IPS-18c (cell line): ENCODE data around the gene FN3K.
A peak's percentile ranks its signal among the peaks of the same experiment; 100 is the strongest.

Source experiments
- H3K4me3 ChIP-seq: 2 replicates; pipeline ENCODE4 v1.7.0; 2013; ENCODE audit warnings: low read depth, mild to moderate bottlenecking, low read length, moderate library complexity; ENCODE audit not compliant: insufficient read depth
- H3K9me3 ChIP-seq: one replicate; pipeline ENCODE4 v1.6.1; 2013; ENCODE audit warnings: mild to moderate bottlenecking, low read length, moderate library complexity; ENCODE audit not compliant: control insufficient read depth, insufficient read depth

FN3K gene

DNA sequence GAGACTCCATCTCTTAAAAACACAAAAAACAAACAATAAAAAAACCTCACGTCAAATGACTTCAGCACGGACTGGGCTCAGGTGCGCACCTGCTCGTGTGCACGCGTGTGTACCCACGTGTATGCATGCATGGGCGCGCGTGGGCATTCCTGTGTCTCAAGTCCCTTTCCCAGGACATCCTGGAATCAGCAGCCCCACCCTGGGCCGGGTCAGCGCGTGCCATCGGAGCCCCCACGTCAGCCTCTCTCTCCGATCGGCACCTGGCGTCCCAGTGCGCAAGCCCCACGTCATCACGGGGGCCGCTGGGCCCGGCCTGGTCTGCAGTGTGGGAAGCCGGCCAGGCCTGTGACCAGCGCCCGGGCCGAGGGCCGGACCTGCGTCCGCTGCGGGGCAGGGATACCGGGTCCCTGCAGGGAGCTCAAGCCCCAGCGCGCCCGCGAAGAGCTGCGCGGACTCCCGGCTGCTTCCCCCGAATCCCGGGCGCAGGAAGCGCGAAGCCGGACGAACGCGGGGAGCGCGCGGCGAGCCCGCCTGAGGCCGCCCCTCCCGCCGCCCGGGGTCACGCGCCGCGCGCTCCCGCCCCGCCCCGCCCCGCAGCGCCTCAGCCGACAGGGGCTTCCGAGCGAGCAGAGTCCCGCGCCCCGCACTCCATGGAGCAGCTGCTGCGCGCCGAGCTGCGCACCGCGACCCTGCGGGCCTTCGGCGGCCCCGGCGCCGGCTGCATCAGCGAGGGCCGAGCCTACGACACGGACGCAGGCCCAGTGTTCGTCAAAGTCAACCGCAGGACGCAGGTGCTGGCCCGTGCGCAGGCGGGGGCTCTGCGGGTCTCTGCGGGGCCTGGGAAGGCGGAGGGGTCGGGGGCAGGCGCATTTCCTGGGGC lies at the start of gene FN3K:
FN3K (plus strand) TSS at position 629 of the 880 bp plus-strand sequence; CDS start at position 651, 22 bp downstream.
- Histone ChIP-seq H3K9me3 (no peaks in the 10 kb centered on the region), H3K4me3 (peak within 1 kb of the TSS; percentile 67)

DNA sequence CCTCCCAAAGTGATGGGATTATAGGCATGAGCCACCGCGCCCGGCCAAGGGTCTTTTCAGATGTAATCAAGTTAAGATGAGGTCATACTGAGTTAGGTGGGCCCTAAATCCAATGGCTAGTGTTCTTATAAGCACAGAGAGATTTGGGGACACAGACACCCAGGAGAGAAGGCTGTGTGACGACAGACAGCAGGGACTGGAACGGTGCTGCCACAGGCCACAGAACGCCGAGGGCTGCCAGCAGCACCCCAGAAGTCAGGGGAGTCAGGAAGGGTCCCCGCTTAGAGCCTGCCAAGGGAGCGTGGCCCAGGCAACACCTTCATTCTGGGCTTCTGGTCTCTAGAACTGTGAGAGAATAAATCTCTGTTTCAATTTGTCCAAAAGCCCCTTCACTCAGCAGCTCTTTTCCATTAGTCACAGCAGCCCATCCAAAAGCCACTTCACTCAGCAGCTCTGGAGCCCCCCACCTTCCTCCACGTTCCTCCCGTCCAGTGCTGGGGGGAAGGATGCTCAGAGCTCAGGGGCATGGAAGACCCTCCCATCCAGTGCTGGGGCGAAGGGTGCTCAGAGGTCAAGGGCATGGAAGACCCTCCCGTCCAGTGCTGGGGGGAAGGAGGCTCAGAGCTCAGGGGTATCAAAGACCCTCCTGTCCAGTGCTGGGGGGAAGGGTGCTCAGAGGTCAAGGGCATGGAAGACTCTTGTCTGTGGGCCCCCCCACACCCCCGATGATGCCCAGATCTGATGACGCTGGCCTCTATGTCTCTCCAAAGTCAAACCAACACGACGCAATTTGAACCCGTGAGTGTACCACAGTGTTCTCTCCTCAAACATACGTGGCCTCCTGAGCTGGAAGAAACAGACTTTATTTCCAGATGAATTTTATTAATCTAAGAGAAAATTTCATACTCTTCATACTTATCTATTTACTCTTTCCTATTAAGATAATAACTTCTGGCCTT lies 48.8 kb upstream of the FN3K start:
- Histone ChIP-seq H3K4me3 (no peak overlapping the region), H3K9me3 (no peaks in the 10 kb centered on the region)

GRCh38 chr17:82687375-82687861 lies 48.0 kb upstream of the FN3K start:
- no peak overlapping the region for H3K4me3 ChIP-seq
- H3K9me3 ChIP-seq: no peaks in the 10 kb centered on the region

- Histone ChIP-seq H3K4me3 (no peak overlapping the region), H3K9me3 (no peaks in the 10 kb centered on the region)
These were observed 47.5 kb upstream of the FN3K start for GRCh38 chr17:82687871-82688270.

DNA sequence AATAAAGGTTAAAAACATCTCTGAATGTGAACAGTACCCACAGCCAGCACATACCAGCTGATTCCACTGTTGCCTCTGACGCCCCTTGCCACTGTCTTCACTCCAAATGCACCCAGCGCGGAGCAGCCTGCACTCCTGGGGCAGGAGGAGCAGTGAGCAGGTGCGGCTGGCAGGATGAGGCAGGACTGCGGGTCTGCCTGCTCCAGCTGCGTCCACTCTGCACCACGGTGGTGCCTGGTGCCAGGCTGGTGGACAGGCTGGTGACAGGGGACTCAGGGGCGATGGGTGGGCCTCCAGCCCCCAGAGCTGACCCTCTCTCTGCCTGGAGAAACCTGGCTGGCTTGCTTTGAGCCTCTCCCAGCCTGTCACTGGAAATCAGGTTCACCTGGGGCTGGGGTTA lies 46.3 kb upstream of the FN3K start:
- Histone ChIP-seq H3K9me3 (no peaks in the 10 kb centered on the region), H3K4me3 (no peak overlapping the region)

- no peak overlapping the region for H3K4me3 ChIP-seq
- no peaks in the 10 kb centered on the region for H3K9me3 ChIP-seq
These were observed 44.5 kb upstream of the FN3K start for GRCh38 chr17:82690786-82691489.

DNA sequence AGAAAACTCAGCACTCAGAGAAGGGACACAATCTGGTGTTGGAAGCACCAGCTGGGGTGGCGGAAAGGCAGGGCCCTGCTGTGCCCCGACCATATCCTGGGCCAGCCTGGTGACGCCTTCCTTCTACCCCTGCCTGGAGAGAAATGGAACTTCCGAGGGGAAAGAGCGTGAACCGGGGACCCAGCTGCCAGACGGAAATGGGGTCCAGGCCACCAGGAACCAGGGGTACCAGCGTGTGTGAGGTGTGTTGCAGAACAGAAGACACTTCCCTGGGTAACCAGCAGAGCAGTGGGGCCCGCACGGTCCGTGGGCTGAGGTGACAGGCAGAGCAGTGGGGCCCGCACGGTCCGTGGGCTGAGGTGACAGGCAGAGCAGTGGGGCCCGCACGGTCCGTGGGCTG lies 43.7 kb upstream of the FN3K start:
- H3K4me3 ChIP-seq: no peak overlapping the region
- H3K9me3 ChIP-seq: no peaks in the 10 kb centered on the region

- H3K4me3 ChIP-seq: no peak overlapping the region
- H3K9me3 ChIP-seq: no peaks in the 10 kb centered on the region
These were observed 43.1 kb upstream of the FN3K start for GRCh38 chr17:82692268-82692667.

DNA sequence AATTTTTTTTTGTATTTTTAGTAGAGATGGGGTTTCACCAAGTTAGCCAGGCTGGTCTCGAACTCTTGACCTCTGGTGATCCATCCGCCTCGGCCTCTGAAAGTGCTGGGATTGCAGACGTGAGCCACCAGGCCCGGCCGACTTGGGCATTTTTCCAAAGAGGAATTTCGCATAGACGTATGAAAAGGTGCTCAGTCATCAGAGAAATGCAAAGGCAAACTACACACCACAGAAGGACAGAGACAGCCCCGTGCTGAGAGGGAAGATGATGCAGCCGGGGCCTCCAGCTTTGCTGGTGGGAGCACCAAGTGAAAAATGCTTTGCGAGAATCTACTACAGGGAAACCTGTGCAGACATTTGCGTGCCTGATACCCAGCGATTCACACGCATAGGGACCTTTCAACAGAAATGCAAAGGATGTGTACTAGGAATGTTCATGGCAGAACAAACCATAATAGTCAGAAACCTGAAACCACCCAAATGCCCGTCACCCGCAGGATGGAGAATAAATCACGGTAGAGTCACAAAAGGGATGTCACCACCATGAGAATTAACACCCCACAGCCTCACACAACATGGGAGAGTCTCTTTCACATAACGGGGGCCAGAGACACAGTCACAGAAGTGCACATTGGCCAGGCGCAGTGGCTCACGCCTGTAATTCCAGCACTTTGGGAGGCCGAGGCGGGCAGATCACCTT lies 42.1 kb upstream of the FN3K start:
- Histone ChIP-seq H3K9me3 (no peaks in the 10 kb centered on the region), H3K4me3 (no peak overlapping the region)

GRCh38 chr17:82694647-82695046 lies 40.8 kb upstream of the FN3K start:
- Histone ChIP-seq H3K4me3 (no peak overlapping the region), H3K9me3 (no peaks in the 10 kb centered on the region)

DNA sequence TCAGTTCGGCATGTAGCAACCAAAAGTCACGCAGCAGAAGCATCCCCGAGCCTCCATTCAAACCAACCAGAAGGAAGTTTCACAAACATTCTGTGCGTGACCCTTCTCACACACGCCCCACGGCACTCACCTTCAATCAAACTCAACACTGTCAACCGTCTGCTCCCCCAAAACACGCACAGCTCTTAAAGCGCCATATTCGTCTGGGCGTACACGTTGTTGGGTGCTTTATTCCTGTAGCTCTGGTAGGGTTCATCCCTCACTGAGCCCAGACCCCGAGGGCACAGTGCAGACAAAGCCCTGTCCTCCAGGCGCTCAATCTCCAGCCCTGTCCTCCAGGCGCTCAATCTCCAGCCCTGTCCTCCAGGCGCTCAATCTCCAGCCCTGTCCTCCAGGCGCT lies 39.2 kb upstream of the FN3K start:
- no peaks in the 10 kb centered on the region for H3K9me3 ChIP-seq
- no peak overlapping the region for H3K4me3 ChIP-seq

- H3K9me3 ChIP-seq: no peaks in the 10 kb centered on the region
- peak overlapping the region; percentile 53 for H3K4me3 ChIP-seq
These were observed 38.3 kb upstream of the FN3K start for GRCh38 chr17:82696916-82697807.

GRCh38 chr17:82697808-82698064 lies 37.7 kb upstream of the FN3K start:
- Histone ChIP-seq H3K9me3 (no peaks in the 10 kb centered on the region), H3K4me3 (peak overlapping the region; percentile 53)

GRCh38 chr17:82698065-82698973 lies 37.1 kb upstream of the FN3K start, which contains the start of gene RAB40B:
Gene RAB40B, minus strand, starts transcription at chr17:82698698. Its CDS starts 102 bp downstream, at chr17:82698596.
- peak within 1 kb of the TSS; percentile 63 for H3K4me3 ChIP-seq

GRCh38 chr17:82698974-82699442 lies 36.4 kb upstream of the FN3K start:
- Histone ChIP-seq H3K4me3 (peak overlapping the region; percentile 63), H3K9me3 (no peaks in the 10 kb centered on the region)

More at GRCh38 chr17:82698065-82698973, 37.1 kb upstream of the FN3K start, which contains the start of gene RAB40B:
- H3K9me3 ChIP-seq: no peaks in the 10 kb centered on the region
